ENCODE measurements around the gene CDH4. TPM values are rescaled to one million over a fixed set of nuclear protein-coding genes. Genes with fewer than 3 reads are reported as not detected.

CDH4 gene
- total RNA-seq, 1 donor from 2014 or later: 8.9 TPM

DNA sequence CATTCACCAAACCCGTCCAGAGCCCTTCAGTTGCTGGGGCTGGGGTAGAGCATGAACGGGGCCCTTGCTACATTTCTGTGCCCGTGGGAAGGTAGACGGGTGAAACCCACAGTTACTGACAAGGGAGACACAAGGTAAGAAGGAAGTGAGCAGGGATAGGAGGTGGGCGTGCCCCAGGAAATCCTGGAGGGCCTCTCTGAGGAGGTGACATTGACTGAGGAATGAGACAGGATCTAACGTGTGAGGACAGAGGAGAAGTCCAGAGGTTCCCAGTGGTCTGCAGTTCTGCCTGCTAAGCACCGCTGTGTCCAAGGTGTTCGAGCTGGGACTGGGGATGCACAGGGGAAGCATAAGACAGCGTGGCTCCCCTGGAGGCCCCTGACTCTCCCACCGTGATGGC is 378.8 kb downstream of the CDH4 start:
- Mint-ChIP-seq H3K4me1 (peaks cover 4% of the 10 kb centered on the region), H3K36me3 (ENCODE audit: low read depth) (no peaks in the 10 kb centered on the region), H3K27ac (ENCODE audit: unreplicated experiment) (peak overlapping the region; percentile 58), H3K27me3 (ENCODE audit: low read depth) (no peaks in the 10 kb centered on the region), H3K4me3 (no peak overlapping the region), H3K9me3 (no peaks in the 10 kb centered on the region)
- DNase-seq (ENCODE audit: low read depth, low spot score): no peak
- TF ChIP-seq, protein P1, sequence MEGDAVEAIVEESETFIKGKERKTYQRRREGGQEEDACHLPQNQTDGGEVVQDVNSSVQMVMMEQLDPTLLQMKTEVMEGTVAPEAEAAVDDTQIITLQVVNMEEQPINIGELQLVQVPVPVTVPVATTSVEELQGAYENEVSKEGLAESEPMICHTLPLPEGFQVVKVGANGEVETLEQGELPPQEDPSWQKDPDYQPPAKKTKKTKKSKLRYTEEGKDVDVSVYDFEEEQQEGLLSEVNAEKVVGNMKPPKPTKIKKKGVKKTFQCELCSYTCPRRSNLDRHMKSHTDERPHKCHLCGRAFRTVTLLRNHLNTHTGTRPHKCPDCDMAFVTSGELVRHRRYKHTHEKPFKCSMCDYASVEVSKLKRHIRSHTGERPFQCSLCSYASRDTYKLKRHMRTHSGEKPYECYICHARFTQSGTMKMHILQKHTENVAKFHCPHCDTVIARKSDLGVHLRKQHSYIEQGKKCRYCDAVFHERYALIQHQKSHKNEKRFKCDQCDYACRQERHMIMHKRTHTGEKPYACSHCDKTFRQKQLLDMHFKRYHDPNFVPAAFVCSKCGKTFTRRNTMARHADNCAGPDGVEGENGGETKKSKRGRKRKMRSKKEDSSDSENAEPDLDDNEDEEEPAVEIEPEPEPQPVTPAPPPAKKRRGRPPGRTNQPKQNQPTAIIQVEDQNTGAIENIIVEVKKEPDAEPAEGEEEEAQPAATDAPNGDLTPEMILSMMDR (conservative IDR thresholded peaks at IDR 0.05): no peak

DNA sequence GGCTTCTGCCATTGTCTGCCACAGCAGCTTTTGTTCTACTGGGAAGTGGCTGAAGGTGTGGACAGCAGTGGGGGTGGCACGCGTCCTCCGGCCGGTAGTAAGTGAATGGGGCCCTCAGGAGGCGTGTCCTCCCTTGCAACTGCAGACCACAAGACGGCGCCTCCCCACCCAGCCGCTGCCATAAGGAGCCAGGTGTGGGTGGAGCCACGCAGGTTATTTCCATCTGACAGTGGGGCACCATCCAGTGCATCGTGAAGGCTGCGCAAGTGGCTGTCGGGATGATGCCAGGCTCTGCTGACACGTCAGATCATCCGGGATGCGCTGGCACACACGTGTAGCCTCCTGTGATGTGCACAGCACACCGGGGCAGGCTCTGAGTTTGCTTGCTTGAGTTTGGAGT is 379.7 kb downstream of the CDH4 start:
- no peaks in the 10 kb centered on the region for H3K27me3 Mint-ChIP-seq (ENCODE audit: low read depth)
- no peaks in the 10 kb centered on the region for H3K9me3 Mint-ChIP-seq
- peaks cover 10% of the 10 kb centered on the region for H3K4me1 Mint-ChIP-seq
- TF ChIP-seq, protein P1 (conservative IDR thresholded peaks at IDR 0.05): no peak
- no peaks in the 10 kb centered on the region for H3K36me3 Mint-ChIP-seq (ENCODE audit: low read depth)
- no peak overlapping the region for H3K27ac Mint-ChIP-seq (ENCODE audit: unreplicated experiment)
- no peak overlapping the region for H3K4me3 Mint-ChIP-seq
- DNase-seq (ENCODE audit: low read depth, low spot score): no peak

DNA sequence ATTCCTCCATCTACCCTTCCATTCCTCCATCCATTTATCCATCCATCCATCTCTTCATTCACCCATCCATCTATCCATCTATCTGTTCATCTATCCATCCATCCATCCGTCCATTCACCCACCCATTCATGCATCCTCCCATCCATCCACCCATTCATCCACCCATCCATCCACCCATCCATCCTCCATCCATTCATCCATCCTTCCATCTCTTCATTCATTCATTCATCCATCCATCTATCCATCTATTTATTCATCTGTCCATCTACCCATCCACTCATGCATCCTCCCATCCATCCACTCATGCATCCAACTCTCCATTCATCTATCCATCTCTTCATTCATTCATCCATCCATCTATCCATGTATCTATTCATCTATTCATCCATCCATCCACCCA is 380.9 kb downstream of the CDH4 start:
- Mint-ChIP-seq H3K36me3 (ENCODE audit: low read depth) (no peaks in the 10 kb centered on the region), H3K27me3 (ENCODE audit: low read depth) (no peaks in the 10 kb centered on the region), H3K4me3 (no peak overlapping the region), H3K27ac (ENCODE audit: unreplicated experiment) (no peak overlapping the region), H3K9me3 (no peaks in the 10 kb centered on the region), H3K4me1 (peaks cover 14% of the 10 kb centered on the region)
- no peak for DNase-seq (ENCODE audit: low read depth, low spot score)
- TF ChIP-seq, protein P1 (conservative IDR thresholded peaks at IDR 0.05): no peak

DNA sequence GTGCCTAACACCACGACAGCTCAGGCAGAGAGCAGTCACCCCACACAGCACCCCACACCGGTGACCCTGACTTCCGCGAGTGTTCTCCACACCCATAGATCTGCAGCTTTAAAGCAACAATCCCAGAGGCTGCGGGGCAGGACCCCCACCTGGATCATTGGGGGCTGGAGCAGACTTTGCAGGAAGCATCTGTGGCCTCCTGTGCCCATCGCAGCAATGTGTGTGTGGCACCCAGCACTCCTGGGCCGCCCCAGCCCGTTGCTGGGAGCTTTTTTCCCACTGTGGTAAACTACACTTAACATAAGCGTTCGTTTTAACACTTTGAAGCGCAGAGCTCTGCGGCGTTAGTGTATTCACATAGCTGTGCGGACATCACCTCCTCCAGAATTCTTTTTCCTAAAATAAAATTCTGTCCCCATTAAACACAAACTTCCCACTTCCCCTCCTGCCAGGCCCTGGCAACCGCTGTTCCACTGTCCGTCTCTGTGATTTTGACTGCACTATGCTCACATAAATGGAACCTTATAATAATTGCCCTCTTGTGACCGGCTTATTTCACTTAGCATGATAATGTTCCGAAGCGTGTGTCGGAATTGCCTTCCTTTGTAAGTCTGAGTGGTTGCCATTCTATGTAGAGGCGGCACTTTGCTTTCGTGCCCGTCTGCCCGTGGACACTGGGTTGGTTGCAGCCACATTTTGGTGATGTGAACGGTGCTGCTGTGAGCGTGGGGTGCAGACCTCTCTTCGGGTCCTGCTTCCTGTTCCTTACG is 382.5 kb downstream of the CDH4 start:
- DNase-seq (ENCODE audit: low read depth, low spot score): no peak
- H3K4me1 Mint-ChIP-seq: peaks cover 17% of the 10 kb centered on the region
- no peaks in the 10 kb centered on the region for H3K9me3 Mint-ChIP-seq
- peak overlapping the region; percentile 14 for H3K27ac Mint-ChIP-seq (ENCODE audit: unreplicated experiment)
- H3K4me3 Mint-ChIP-seq: no peak overlapping the region
- TF ChIP-seq, protein P1 (conservative IDR thresholded peaks at IDR 0.05): no peak
- H3K36me3 Mint-ChIP-seq (ENCODE audit: low read depth): no peaks in the 10 kb centered on the region
- H3K27me3 Mint-ChIP-seq (ENCODE audit: low read depth): no peaks in the 10 kb centered on the region

DNA sequence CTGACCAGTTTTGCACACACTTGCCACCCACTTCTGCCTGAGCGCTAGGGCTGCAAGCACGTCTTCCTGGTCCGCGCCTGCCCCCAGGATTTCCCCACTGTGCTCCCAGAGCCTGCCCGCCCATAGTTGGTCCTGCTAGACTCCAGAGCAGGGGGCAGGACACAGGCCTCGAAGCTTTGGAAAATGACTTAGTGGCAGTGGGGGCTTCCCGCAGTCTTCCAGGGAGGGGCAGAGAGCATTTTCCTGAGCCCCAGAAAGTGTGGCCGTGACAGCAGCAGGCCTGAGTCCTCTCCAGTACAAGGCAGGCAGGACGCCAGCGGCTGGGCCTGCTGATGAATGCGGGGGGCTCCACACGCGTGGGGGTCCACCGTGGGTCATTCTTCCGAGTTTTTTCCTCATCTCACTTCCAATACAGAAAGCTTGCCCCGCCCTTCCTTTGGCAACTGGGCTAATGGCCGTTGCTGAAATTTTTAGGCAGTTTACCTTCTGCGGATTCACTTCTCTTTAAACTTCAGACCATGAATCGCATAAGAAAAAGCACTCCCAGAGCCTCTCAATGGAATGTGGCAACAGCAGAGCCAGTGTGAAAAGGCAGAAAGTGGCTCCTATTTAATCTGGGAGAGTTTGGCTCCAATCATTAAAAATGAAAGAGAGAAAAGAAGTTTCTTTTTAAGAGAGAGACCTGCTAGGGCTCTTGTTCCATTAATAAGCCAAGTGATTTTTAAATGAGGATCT is 383.8 kb downstream of the CDH4 start:
- no peak overlapping the region for H3K4me3 Mint-ChIP-seq
- peaks cover 23% of the 10 kb centered on the region for H3K4me1 Mint-ChIP-seq
- H3K36me3 Mint-ChIP-seq (ENCODE audit: low read depth): no peaks in the 10 kb centered on the region
- TF ChIP-seq, protein P1 (conservative IDR thresholded peaks at IDR 0.05): no peak
- no peak overlapping the region for H3K27ac Mint-ChIP-seq (ENCODE audit: unreplicated experiment)
- H3K27me3 Mint-ChIP-seq (ENCODE audit: low read depth): no peaks in the 10 kb centered on the region
- H3K9me3 Mint-ChIP-seq: no peaks in the 10 kb centered on the region
- no peak for DNase-seq (ENCODE audit: low read depth, low spot score)

Data from neural crest cell (in vitro differentiated cells).